ENCODE measurements around the gene DMWD. TPM values are rescaled to one million over a fixed set of nuclear protein-coding genes. Genes with fewer than 3 reads are reported as not detected.

DMWD gene
- total RNA-seq, 4 donors from 2014 or later, result 20.0 to 31.0 (median 28.0) TPM

GRCh38 chr19:45786533-45786894, 6.1 kb downstream of the DMWD start:
- no peak overlapping the region for H3K4me3 ChIP-seq (ENCODE audit: low read depth, poor library complexity, severe bottlenecking)
- TF ChIP-seq CTCF (IDR thresholded peaks at IDR 0.05), result no peak
- TF ChIP-seq POLR2A (IDR thresholded peaks at IDR 0.05), result no peak
- intact Hi-C loops (cut with DNase I; ENCODE audit: low total_unique reads), result no loop called here
- 93% methylated on average over 21 of the region's 21 CpGs for WGBS, 2 donors
- no peak for DNase-seq (ENCODE audit: low spot score in 2 of 2)

- intact Hi-C loops (cut with DNase I; ENCODE audit: low total_unique reads), result no loop called here
- TF ChIP-seq POLR2A (IDR thresholded peaks at IDR 0.05) (no peak), CTCF (IDR thresholded peaks at IDR 0.05) (no peak)
- DNase-seq (ENCODE audit: low spot score in 2 of 2), result no peak
- no peak overlapping the region for H3K4me3 ChIP-seq (ENCODE audit: low read depth, poor library complexity, severe bottlenecking)
- 78 to 88% methylated on average over 45 to 51 of the region's 57 CpGs for WGBS, 2 donors
These were observed 6.7 kb downstream of the DMWD start for GRCh38 chr19:45785781-45786532.

- no peak for DNase-seq (ENCODE audit: low spot score in 2 of 2)
- 50 to 59% methylated on average over 5 of the region's 5 CpGs for WGBS, 2 donors
- no peak overlapping the region for H3K4me3 ChIP-seq (ENCODE audit: low read depth, poor library complexity, severe bottlenecking)
- intact Hi-C loops (cut with DNase I; ENCODE audit: low total_unique reads), result no loop called here
- TF ChIP-seq CTCF (IDR thresholded peaks at IDR 0.05) (no peak), POLR2A (IDR thresholded peaks at IDR 0.05) (no peak)
These were observed 7.5 kb downstream of the DMWD start for GRCh38 chr19:45785097-45785496.

- WGBS, 2 donors, result 60 to 76% methylated on average over 4 of the region's 4 CpGs
- H3K4me3 ChIP-seq (ENCODE audit: low read depth, poor library complexity, severe bottlenecking), result no peak overlapping the region
- DNase-seq (ENCODE audit: low spot score in 2 of 2), result no peak
- TF ChIP-seq POLR2A (IDR thresholded peaks at IDR 0.05) (no peak), CTCF (IDR thresholded peaks at IDR 0.05) (no peak)
- intact Hi-C loops (cut with DNase I; ENCODE audit: low total_unique reads), result no loop called here
These were observed 8.5 kb downstream of the DMWD start for GRCh38 chr19:45784096-45784495.

- no peak for DNase-seq (ENCODE audit: low spot score in 2 of 2)
- intact Hi-C loops (cut with DNase I; ENCODE audit: low total_unique reads), result no loop called here
- 36 to 49% methylated on average over 24 to 26 of the region's 26 CpGs for WGBS, 2 donors
- TF ChIP-seq POLR2A (IDR thresholded peaks at IDR 0.05) (no peak), CTCF (IDR thresholded peaks at IDR 0.05) (no peak)
- H3K4me3 ChIP-seq (ENCODE audit: low read depth, poor library complexity, severe bottlenecking), result no peak overlapping the region
These were observed 9.5 kb downstream of the DMWD start for GRCh38 chr19:45782820-45783785.
